Epithelial cell of proximal tubule (primary cell): ENCODE data around the gene COL9A3. TPM values are rescaled to one million over a fixed set of nuclear protein-coding genes. Genes with fewer than 3 reads are reported as not detected.

Source experiments
- DNase-seq: peaks from one replicate; pipeline ENCODE4 v3.0.0-alpha.2; 2011; ENCODE audit warnings: low read depth
- H3K4me3 ChIP-seq: 2 replicates; pipeline ENCODE4 v1.5.1; 2011; ENCODE audit warnings: low read depth, mild to moderate bottlenecking, low read length
- total RNA-seq: library from RNA; depleted of rRNA; stranded (reverse); fragments of >200 nt; gene quantifications from 2 replicates; pipeline ENCODE4 v1.2.3, GENCODE V29; 2015
- TF ChIP-seq, protein P1 (sequence below): conservative IDR thresholded peaks from 2 replicates; pipeline ENCODE4 v1.5.1; 2012; ENCODE audit warnings: low read depth, mild to moderate bottlenecking, low read length

Gene COL9A3
- total RNA-seq, 1 donor from 2014 or later = 2.8 TPM

DNA sequence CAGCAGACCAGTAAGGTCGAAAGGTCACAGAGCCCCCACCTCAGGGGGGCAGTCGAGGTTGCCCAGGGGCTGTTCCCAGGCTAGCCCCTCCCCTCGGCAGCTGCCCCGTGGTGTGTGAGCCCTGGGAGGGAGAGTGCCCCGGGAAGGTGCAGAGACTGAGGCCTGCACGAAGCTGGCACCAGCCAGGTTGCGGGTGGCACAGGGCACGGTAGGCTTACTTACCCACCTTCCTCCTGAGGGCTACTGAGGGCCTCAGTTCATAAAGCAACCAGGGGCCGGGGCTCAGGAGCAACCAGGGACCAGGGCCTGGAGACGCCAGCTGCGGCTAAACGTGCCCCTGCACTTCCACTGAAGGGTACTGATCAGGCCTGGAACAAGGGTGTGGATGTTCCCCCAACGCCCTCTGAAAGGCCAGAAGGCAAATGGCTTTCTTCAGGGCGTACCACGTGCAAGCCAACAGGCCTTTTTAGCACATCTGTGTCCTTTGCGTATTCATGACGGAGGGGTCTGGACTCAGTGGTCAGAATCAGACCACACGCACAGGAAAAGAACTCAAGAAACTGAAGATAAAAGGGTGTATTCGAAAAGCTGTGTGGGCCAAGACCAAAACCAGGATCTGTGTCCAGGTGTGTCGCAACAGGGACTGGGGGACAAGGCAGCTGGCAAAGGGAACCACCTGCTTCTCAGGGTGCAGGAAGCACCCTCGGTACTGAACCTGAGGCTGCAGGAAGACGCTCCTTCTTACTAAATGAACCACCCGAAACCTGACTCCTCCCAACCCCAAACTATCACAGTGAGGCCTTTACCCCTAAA is 69.3 kb downstream of the COL9A3 start:
- TF ChIP-seq, protein P1, sequence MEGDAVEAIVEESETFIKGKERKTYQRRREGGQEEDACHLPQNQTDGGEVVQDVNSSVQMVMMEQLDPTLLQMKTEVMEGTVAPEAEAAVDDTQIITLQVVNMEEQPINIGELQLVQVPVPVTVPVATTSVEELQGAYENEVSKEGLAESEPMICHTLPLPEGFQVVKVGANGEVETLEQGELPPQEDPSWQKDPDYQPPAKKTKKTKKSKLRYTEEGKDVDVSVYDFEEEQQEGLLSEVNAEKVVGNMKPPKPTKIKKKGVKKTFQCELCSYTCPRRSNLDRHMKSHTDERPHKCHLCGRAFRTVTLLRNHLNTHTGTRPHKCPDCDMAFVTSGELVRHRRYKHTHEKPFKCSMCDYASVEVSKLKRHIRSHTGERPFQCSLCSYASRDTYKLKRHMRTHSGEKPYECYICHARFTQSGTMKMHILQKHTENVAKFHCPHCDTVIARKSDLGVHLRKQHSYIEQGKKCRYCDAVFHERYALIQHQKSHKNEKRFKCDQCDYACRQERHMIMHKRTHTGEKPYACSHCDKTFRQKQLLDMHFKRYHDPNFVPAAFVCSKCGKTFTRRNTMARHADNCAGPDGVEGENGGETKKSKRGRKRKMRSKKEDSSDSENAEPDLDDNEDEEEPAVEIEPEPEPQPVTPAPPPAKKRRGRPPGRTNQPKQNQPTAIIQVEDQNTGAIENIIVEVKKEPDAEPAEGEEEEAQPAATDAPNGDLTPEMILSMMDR = no peak

DNA sequence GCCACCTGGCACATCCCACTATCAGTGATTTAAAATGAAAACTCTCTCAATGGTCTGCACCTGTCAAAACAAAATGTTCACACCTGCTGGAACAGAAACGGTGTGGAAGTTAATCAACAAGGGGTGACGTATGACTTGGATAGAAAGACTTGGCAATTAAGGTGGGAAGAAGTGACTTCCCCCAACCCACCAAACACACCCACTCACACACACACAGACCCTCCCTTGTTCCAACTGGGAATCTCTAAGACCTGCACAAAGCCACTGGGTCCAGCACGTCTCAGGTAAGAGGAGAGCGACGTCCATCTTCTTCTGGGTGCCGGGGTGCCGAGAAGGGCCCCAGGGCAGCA is 69.8 kb downstream of the COL9A3 start:
- TF ChIP-seq, protein P1 = no peak
- no peak for DNase-seq
- no peak overlapping the region for H3K4me3 ChIP-seq

More for the DNA sequence above, 69.3 kb downstream of the COL9A3 start:
- DNase-seq = no peak
- H3K4me3 ChIP-seq = no peak overlapping the region

DNA sequence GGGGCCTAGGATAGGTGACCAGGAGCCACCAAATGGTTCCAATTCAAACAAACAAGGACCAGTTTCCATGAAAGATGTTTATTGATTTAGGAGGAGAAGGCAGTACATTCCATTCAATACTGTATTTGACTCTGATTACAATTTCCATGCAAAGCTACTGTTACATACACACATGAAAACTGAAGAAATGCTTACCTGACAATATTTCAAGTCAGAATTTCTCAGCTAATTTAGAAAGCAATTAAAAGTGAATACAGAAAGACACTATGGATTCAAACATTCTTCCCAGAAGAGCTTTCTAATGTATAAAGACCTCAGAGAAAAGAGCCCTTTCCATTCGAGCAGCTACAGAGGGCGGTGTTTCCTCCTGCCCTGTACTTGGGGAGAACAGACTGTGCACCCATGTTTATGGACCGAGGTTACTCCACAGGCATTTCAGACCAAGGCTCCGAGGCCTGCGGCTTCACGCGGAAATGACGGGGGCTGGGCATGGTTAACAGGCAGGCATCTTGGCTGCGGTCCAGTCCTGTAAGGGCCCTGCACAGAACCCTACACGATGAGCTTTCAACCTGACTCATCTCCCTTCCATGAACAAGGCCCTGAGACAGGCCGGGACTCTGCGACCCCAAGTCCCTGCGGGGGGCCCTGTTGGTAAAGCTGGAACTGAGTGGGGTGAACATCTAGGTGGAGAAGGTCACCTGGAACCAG is 70.5 kb downstream of the COL9A3 start:
- TF ChIP-seq, protein P1 = no peak
- DNase-seq = no peak
- no peak overlapping the region for H3K4me3 ChIP-seq

DNA sequence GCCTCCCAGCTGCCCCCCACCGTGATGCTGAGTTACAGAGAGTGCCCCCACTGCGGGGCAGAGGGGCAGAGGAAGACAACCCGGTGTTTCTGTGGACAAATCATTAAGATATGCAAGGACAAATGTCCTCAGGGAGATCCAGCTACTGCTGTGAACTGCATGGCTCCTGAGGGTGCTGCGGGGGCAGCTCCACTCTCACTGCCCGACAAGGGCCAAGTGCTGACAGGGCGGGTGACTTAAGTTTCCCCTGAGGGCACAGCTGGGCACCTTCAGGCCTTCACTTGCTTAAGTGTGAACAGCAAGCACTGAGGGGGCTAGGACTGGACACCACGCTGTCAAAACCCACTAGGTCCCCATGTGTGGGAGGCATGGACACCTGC is 71.0 kb downstream of the COL9A3 start:
- no peak overlapping the region for H3K4me3 ChIP-seq
- TF ChIP-seq, protein P1 = no peak
- no peak for DNase-seq

DNA sequence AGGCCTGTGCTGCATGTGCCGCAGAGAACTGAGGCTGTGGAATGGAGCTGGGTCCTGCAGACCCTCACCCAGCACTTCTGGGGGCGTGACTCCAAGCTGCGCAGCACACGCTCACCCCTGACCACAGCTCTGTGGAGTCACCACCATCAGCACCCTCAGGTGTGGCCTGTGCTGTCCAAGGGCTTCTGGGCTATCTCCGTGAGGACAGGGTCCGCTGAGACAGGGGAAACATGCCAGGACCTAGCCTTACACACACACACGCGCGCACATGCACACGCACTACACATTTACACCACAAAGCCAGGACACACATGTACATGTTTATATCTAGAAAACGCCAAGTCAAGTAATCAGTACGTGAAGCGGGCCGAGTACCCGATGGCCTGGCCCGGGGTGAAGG is 71.6 kb downstream of the COL9A3 start:
- no peak overlapping the region for H3K4me3 ChIP-seq
- TF ChIP-seq, protein P1 = no peak
- DNase-seq = no peak

DNA sequence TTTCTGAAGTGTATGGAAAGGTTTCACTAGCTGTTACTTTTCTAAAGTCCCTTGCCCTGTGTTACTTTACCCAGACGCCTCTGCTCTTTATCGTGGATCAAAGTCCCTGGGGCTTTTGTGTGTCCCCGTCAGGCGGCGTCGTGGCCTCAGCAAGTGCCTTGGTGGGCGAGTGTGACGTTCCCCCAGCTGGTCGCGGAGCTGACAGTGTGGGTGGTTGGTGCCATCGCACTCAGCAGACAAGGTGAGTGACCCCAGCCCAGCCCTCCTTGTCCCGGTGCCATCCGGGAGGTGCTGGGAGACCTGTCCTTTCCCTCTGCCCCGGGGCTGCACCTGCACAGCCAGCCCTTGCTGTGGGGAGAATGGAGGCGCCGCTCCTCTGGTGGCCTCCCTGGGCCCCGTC is 72.1 kb downstream of the COL9A3 start:
- no peak for DNase-seq
- no peak overlapping the region for H3K4me3 ChIP-seq
- TF ChIP-seq, protein P1 = no peak

DNA sequence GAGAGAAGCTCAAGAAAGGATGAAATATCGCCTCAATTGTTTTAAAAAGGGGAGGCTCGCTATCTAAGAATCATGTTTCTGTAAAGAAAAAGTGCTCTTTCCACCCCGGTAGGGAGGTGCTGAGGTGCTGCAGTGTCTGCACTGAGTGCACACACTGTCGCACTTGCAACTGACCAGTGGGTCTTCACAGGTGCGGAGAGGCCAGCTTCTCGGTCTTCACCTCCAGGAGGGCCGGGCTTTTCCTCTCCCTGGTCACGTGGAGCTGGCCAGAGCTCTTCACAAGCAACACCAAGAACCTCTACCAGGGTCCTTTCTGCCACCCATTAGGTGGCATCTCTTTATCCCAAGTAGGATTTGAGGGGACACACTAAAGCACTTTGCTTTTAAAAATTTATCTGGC is 72.6 kb downstream of the COL9A3 start:
- H3K4me3 ChIP-seq = no peak overlapping the region
- no peak for DNase-seq
- TF ChIP-seq, protein P1 = no peak
